Dendritic cell treated with granulocyte-macrophage colony-stimulating factor and Interleukin-4, amounts not matched to agents 40 ng/mL and 50 ng/mL, for 4 days (primary cell): ENCODE results near the gene TAF6.

ENCODE experiments used
- H3K27ac Mint-ChIP-seq: one replicate; pipeline ENCODE4 v1.8.0; 2022; ENCODE audit warnings: mild to moderate bottlenecking, mixed read lengths
- H3K27me3 Mint-ChIP-seq: one replicate; pipeline ENCODE4 v1.8.0; 2022; ENCODE audit warnings: mild to moderate bottlenecking, mixed read lengths
- H3K36me3 Mint-ChIP-seq: one replicate; pipeline ENCODE4 v1.8.0; 2022; ENCODE audit warnings: low read depth, mixed read lengths
- H3K4me1 Mint-ChIP-seq: one replicate; pipeline ENCODE4 v1.8.0; 2022; ENCODE audit warnings: low read depth, mixed read lengths
- H3K4me3 Mint-ChIP-seq: one replicate; pipeline ENCODE4 v1.8.0; 2022; ENCODE audit warnings: mild to moderate bottlenecking, moderate library complexity, mixed read lengths
- H3K9me3 Mint-ChIP-seq: one replicate; pipeline ENCODE4 v1.8.0; 2022; ENCODE audit warnings: mixed read lengths
- intact Hi-C: fragments of 100-400 bp; cut with micrococcal nuclease; formaldehyde crosslinking; loops from one replicate; pipeline ENCODE4 v1.15.0; 2022

TAF6 gene

GRCh38 chr7:100088621-100089457 is 30.3 kb downstream of the TAF6 start, which contains the start of gene COPS6:
COPS6 (plus strand) TSS chr7:100088969; CDS start chr7:100088991, 22 bp downstream.
- Mint-ChIP-seq H3K36me3 (peaks cover 53% of the 10 kb centered on the region), H3K27me3 (peaks cover 1% of the 10 kb centered on the region), H3K27ac (peak within 1 kb of the TSS; percentile 87), H3K4me3 (peak within 1 kb of the TSS; percentile 93), H3K9me3 (no peaks in the 10 kb centered on the region), H3K4me1 (peaks cover 34% of the 10 kb centered on the region)
- intact Hi-C loops = loop anchor here (10.0 kb wide), 2 partner anchors 74 to 534 kb away; partner anchors contain the start of genes FAM200A, ZKSCAN1 and ZNF655

GRCh38 chr7:100088095-100088620 is 31.0 kb downstream of the TAF6 start:
- Mint-ChIP-seq H3K4me3 (peak overlapping the region; percentile 93), H3K27ac (peak overlapping the region; percentile 87), H3K9me3 (no peaks in the 10 kb centered on the region), H3K4me1 (peaks cover 36% of the 10 kb centered on the region), H3K36me3 (peaks cover 46% of the 10 kb centered on the region), H3K27me3 (peaks cover 4% of the 10 kb centered on the region)
- intact Hi-C loops = loop anchor here (10.0 kb wide), 2 partner anchors 73 to 533 kb away; partner anchors contain the start of genes FAM200A, ZKSCAN1 and ZNF655

DNA sequence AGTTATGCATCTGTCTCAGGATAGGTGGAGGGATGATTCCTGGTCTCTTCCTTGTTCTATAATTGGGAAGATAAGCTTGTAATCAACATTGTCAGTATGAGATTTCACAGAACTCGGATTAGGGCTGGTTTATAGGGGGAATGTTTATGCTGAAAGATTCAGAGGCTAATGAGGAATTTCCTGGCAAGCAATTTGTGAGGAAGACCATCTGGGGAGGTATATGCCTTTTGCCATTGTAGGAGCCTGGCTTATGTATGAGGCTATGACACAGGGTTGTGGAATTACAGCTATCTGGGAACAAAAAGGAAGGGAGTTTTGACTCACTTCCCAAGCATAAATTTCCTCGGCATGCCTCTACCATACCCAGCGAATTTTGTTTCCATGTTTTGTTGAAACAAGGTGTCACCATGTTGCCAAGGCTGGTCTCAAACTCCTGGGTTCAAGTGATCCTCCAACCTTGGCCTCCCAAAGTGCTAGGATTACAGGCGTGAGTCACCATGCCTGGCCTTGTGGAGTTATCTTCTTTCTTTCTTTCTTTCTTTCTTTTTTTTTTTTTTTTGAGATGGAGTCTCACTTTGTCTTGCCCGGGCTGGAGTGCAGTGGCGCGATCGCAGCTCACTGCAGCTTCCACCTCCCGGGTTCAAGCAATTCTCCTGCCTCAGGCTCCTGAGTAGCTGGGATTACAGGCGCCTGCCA is 32.0 kb downstream of the TAF6 start:
- H3K9me3 Mint-ChIP-seq = no peaks in the 10 kb centered on the region
- H3K36me3 Mint-ChIP-seq = peaks cover 36% of the 10 kb centered on the region
- no peak overlapping the region for H3K27ac Mint-ChIP-seq
- intact Hi-C loops = loop anchor here (10.0 kb wide), 2 partner anchors 72 to 532 kb away; partner anchors contain the start of genes FAM200A, ZKSCAN1 and ZNF655
- H3K4me3 Mint-ChIP-seq = no peak overlapping the region
- H3K4me1 Mint-ChIP-seq = peaks cover 45% of the 10 kb centered on the region
- H3K27me3 Mint-ChIP-seq = peaks cover 6% of the 10 kb centered on the region

GRCh38 chr7:100085515-100085914 is 33.6 kb downstream of the TAF6 start:
- Mint-ChIP-seq H3K36me3 (peaks cover 28% of the 10 kb centered on the region), H3K9me3 (no peaks in the 10 kb centered on the region), H3K27ac (peak overlapping the region; percentile 62), H3K4me3 (no peak overlapping the region), H3K27me3 (peaks cover 6% of the 10 kb centered on the region), H3K4me1 (peaks cover 45% of the 10 kb centered on the region)
- intact Hi-C loops = loop anchor here (10.0 kb wide), 2 partner anchors 71 to 531 kb away; partner anchors contain the start of genes FAM200A, ZKSCAN1 and ZNF655

DNA sequence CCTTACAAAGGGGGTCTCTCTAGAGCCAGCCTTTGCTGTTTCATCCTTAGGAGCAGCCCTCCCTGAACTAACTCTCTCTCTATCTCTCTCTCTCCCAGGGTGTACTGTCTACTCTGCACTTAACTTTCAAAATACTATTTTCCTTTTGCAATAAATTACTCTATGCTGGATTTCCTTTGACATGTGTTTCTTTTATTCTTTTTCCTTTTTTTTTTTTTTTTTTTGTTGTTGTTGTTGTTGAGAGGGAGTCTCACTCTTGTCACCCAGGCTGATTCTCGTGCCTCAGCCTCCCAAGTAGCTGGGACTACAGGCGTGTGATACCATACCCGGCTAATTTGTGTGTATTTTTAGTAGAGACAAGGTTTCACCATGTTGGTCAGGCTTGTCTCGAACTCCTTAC is 36.2 kb downstream of the TAF6 start:
- H3K36me3 Mint-ChIP-seq = peaks cover 27% of the 10 kb centered on the region
- H3K4me1 Mint-ChIP-seq = peaks cover 48% of the 10 kb centered on the region
- H3K9me3 Mint-ChIP-seq = no peaks in the 10 kb centered on the region
- H3K27me3 Mint-ChIP-seq = peaks cover 6% of the 10 kb centered on the region
- intact Hi-C loops = loop anchor here (10.0 kb wide), 2 partner anchors 68 to 528 kb away; partner anchors contain the start of genes FAM200A, ZKSCAN1 and ZNF655
- H3K27ac Mint-ChIP-seq = peak overlapping the region; percentile 82
- no peak overlapping the region for H3K4me3 Mint-ChIP-seq

GRCh38 chr7:100081535-100082102 is 37.5 kb downstream of the TAF6 start, which contains the start of gene ZNF3:
ZNF3 (minus strand) TSS chr7:100081723; CDS start chr7:100077357, 4,366 bp downstream.
- Mint-ChIP-seq H3K27me3 (peaks cover 6% of the 10 kb centered on the region), H3K27ac (peak within 1 kb of the TSS; percentile 82), H3K9me3 (no peaks in the 10 kb centered on the region), H3K4me1 (peaks cover 54% of the 10 kb centered on the region), H3K4me3 (peak within 1 kb of the TSS; percentile 81), H3K36me3 (peaks cover 37% of the 10 kb centered on the region)
- intact Hi-C loops = loop anchor here (2.0 to 10.0 kb wide), 4 partner anchors 19 to 527 kb away; partner anchors contain the start of genes AP4M1, FAM200A, MBLAC1 and MCM7

DNA sequence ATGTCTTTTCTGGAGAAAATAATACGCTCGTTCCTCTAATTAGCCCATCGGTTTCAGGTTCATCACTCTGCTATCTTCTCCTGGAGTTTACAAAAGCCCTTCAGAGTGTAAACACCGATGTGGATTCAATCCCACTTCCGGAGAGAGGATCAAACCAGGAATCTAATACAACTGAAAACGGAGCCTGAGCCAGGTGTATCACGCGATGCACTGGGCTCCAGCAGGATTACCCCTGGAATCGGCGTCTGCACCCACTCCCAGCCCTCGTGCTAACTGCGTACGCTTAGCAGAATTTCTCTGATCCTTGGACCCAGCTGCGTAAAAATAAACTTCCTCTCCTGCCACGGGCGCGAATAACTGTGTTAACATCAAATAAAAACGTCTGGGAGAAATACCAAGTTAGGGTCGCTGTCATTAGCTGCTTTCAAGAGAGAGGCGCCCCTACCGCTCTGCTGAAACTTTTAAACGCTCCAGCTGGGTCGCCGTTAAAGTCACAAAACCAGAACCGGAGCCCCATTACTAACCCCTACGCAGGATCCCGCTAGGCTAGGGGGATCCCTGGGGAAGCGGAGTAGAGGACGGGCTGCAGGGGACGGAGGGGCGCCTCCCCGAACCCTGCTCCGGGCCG is 38.1 kb downstream of the TAF6 start:
- Mint-ChIP-seq H3K36me3 (peaks cover 43% of the 10 kb centered on the region), H3K9me3 (no peaks in the 10 kb centered on the region), H3K27me3 (peaks cover 6% of the 10 kb centered on the region), H3K4me1 (peaks cover 51% of the 10 kb centered on the region), H3K4me3 (peak overlapping the region; percentile 81), H3K27ac (peak overlapping the region; percentile 82)
- intact Hi-C loops = loop anchor here (2.0 to 10.0 kb wide), 4 partner anchors 20 to 526 kb away; partner anchors contain the start of genes AP4M1, FAM200A, MBLAC1 and MCM7

- peaks cover 62% of the 10 kb centered on the region for H3K36me3 Mint-ChIP-seq
- H3K27ac Mint-ChIP-seq = no peak overlapping the region
- no peak overlapping the region for H3K4me3 Mint-ChIP-seq
- intact Hi-C loops = no loop called here
- H3K27me3 Mint-ChIP-seq = peaks cover 6% of the 10 kb centered on the region
- H3K9me3 Mint-ChIP-seq = no peaks in the 10 kb centered on the region
- peaks cover 42% of the 10 kb centered on the region for H3K4me1 Mint-ChIP-seq
These were observed 40.1 kb downstream of the TAF6 start for GRCh38 chr7:100079024-100079560.

DNA sequence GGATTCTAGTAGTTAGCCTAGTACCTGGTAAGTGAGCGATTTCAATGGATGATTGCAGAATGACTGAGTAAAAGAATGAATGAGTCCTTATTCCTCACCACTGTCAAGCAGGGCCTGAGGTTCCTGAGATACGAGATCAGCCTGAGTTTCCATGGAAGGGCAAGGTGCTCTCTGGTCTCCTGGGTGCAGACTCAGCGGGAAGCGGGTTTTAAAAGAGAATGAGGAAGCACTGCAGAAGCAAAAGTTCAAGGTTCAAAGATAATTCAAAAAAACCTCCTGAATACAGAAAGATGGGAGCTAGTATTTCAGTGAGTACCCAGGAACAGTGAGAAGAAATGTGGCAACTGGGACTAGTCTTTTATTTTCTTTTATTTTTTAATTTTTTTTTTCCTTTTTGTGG is 42.0 kb downstream of the TAF6 start:
- H3K27me3 Mint-ChIP-seq = no peaks in the 10 kb centered on the region
- peaks cover 31% of the 10 kb centered on the region for H3K4me1 Mint-ChIP-seq
- no peak overlapping the region for H3K4me3 Mint-ChIP-seq
- peaks cover 15% of the 10 kb centered on the region for H3K9me3 Mint-ChIP-seq
- intact Hi-C loops = no loop called here
- H3K27ac Mint-ChIP-seq = no peak overlapping the region
- peaks cover 81% of the 10 kb centered on the region for H3K36me3 Mint-ChIP-seq

DNA sequence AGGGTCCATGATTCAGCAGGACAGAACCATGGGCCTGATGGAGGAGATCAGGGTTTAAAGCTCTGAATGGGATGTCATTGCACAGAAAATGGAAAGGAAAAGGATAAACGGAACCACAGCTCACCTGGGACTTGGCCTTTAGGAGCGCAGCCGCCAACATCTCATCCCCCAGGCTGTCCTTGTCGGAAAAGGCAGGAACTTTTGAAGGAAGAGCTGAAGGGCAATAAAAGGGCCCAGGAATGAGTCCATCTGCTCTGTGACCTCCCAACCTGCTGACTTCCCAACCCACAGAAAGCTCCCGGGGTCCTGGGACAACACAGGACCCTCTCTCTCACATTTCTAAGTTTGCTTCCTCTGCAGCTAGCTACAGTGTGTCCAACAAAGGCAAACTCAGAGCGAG is 43.7 kb downstream of the TAF6 start:
- Mint-ChIP-seq H3K27me3 (no peaks in the 10 kb centered on the region), H3K4me1 (peaks cover 23% of the 10 kb centered on the region), H3K36me3 (peaks cover 90% of the 10 kb centered on the region), H3K4me3 (no peak overlapping the region), H3K27ac (no peak overlapping the region), H3K9me3 (peaks cover 33% of the 10 kb centered on the region)
- intact Hi-C loops = no loop called here

DNA sequence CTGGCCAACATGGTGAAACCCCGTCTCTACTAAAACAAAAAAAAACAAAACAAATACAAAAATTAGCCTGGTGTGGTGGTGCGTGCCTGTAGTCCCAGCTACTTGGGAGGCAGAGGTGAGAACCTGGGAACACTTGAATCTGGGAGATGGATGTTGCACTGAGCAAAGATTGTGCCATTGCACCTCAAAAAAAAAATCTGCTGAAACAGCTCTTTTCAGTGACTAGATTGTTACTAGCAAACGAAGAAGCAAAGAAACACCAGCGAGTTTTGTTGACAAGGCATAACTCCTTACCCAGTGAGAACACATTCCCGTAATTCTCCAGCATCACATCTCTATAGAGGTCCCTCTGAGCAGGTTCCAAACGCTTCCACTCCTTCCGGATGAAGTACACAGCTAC is 44.3 kb downstream of the TAF6 start:
- intact Hi-C loops = no loop called here
- H3K4me3 Mint-ChIP-seq = no peak overlapping the region
- no peaks in the 10 kb centered on the region for H3K27me3 Mint-ChIP-seq
- H3K9me3 Mint-ChIP-seq = peaks cover 38% of the 10 kb centered on the region
- H3K4me1 Mint-ChIP-seq = peaks cover 17% of the 10 kb centered on the region
- H3K27ac Mint-ChIP-seq = no peak overlapping the region
- peaks cover 96% of the 10 kb centered on the region for H3K36me3 Mint-ChIP-seq

- no peak overlapping the region for H3K4me3 Mint-ChIP-seq
- intact Hi-C loops = no loop called here
- H3K27me3 Mint-ChIP-seq = no peaks in the 10 kb centered on the region
- H3K36me3 Mint-ChIP-seq = peaks cover 90% of the 10 kb centered on the region
- peaks cover 40% of the 10 kb centered on the region for H3K9me3 Mint-ChIP-seq
- no peak overlapping the region for H3K27ac Mint-ChIP-seq
- H3K4me1 Mint-ChIP-seq = peaks cover 5% of the 10 kb centered on the region
These were observed 46.7 kb downstream of the TAF6 start for GRCh38 chr7:100072462-100072861.
